ENCODE data around the gene RGL3.

GRCh38 chr19:11349171-11349570 lies 69.9 kb downstream of the RGL3 start:
- TF ChIP-seq POLR2A (IDR thresholded peaks at IDR 0.05): no peak
- TF ChIP-seq CTCF (IDR thresholded peaks at IDR 0.05 in 8 of 11, conservative IDR thresholded peaks at IDR 0.05 in 3 of 11): no peak
